Measurements from ENCODE around the gene CD9.

CD9 gene

DNA sequence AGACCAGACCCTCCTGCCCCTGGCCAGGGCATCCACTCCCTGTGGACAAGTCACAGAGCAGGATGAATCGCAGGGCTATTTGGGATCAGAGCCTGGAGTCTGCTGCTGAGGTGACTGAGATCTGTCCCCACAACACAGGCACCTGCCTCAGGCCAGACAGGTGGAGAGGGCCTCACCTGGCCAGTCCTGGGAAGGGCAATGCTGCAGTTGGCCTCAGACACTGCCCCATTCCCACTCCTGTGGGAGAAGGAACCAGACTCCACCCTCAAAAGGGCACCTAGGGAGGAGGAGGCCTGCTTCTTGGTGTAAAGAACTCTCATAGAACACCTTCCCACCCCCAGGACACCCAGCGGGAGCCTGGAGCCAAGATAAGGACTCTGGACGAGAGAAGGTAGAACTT, 62.0 kb downstream of the CD9 start:
- TF ChIP-seq, protein P1, sequence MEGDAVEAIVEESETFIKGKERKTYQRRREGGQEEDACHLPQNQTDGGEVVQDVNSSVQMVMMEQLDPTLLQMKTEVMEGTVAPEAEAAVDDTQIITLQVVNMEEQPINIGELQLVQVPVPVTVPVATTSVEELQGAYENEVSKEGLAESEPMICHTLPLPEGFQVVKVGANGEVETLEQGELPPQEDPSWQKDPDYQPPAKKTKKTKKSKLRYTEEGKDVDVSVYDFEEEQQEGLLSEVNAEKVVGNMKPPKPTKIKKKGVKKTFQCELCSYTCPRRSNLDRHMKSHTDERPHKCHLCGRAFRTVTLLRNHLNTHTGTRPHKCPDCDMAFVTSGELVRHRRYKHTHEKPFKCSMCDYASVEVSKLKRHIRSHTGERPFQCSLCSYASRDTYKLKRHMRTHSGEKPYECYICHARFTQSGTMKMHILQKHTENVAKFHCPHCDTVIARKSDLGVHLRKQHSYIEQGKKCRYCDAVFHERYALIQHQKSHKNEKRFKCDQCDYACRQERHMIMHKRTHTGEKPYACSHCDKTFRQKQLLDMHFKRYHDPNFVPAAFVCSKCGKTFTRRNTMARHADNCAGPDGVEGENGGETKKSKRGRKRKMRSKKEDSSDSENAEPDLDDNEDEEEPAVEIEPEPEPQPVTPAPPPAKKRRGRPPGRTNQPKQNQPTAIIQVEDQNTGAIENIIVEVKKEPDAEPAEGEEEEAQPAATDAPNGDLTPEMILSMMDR (IDR thresholded peaks at IDR 0.05): no peak
- no peak overlapping the region for H3K27ac ChIP-seq
- no peak overlapping the region for H3K4me3 ChIP-seq
- no peak for DNase-seq (ENCODE audit: low spot score)

DNA sequence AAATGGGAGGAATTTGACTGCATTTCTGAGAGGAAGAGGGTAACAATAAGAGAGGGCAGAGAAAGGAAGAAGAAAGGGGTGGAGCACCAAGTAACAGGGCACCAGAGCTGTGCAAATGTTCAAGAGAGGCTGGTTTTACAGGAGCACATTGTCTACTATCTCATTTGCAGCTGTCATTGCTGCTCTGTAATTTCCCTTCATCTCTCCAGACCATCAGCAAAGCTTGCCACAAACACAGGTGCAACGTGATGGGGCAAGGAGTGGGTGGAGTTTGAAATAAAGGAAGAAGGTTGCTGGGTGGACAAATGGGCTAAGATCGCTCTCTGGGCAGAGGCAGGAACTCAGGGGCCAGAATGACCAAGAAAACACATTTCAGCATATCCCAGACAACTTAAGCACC, 62.4 kb downstream of the CD9 start:
- TF ChIP-seq, protein P1 (IDR thresholded peaks at IDR 0.05): no peak
- DNase-seq (ENCODE audit: low spot score): no peak
- no peak overlapping the region for H3K4me3 ChIP-seq
- H3K27ac ChIP-seq: no peak overlapping the region

DNA sequence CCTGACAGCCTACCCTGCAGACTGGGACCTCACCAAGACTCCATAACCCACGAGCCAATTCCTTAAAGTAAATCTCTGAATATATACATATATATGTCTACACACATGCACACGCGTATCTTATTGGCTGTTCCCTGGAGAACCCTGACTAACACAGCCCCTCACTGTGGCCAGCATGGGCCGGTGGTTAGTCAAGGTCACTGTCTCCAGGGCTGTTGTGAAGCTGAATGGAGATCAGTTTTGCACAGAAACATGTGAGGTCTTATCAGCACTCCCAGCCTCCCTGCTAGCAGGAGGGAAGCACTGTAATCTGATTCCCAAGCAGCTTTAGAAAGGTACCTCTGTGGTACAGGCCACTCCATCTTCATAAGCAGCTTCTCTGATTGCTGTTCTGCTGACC, 63.7 kb downstream of the CD9 start:
- TF ChIP-seq, protein P1 (IDR thresholded peaks at IDR 0.05): no peak
- H3K27ac ChIP-seq: no peak overlapping the region
- no peak overlapping the region for H3K4me3 ChIP-seq
- no peak for DNase-seq (ENCODE audit: low spot score)

DNA sequence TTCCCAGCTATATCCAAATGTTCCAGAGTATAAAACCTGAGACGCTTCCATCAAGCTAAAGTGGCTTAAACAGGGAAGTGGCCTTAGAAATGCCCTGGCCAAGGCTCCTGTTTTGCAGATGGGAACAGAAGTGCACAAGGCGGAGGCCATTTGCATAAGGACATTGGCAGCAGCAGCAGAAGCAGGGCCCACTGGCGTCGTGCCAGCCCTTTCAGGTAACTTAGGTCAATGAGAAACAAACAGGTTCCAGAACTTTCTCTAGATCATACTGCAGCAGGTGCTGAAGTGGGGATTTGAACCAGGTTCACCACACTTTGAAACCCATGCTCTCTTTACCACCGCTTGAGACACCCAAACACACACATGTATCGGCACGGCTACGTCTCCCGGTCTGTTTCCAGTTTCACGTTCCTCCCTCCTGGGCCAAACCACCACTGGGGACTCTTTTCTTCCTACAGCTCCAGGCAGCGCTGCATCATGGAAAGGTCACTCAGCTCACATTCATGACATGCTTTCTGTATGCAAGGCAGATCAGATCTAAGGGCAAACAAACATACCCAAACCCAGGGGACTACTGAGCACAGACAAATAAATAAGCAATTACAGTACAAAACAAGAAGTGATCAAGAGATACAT, 64.3 kb downstream of the CD9 start:
- H3K27ac ChIP-seq: no peak overlapping the region
- TF ChIP-seq, protein P1 (IDR thresholded peaks at IDR 0.05): no peak
- no peak for DNase-seq (ENCODE audit: low spot score)
- no peak overlapping the region for H3K4me3 ChIP-seq

DNA sequence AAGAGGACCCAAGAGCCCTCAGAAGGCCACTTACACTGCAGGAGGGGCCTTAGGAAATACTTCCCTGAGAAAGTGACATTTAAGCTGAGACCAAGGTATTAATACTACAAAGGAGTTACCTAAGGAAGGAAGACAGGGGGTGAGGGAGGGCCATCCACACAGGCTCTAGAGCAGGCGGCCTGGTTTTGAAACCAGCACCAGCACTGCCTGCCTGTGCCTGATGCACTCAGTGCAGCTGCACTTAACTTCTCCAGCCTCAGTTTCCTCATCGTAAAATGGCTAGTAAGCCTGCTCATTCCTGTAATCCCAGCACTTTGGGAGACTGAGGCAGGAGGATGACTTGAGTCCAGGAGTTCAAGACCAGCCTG, 64.8 kb downstream of the CD9 start:
- Histone ChIP-seq H3K4me3 (no peak overlapping the region), H3K27ac (no peak overlapping the region)
- DNase-seq (ENCODE audit: low spot score): no peak
- TF ChIP-seq, protein P1 (IDR thresholded peaks at IDR 0.05): no peak

DNA sequence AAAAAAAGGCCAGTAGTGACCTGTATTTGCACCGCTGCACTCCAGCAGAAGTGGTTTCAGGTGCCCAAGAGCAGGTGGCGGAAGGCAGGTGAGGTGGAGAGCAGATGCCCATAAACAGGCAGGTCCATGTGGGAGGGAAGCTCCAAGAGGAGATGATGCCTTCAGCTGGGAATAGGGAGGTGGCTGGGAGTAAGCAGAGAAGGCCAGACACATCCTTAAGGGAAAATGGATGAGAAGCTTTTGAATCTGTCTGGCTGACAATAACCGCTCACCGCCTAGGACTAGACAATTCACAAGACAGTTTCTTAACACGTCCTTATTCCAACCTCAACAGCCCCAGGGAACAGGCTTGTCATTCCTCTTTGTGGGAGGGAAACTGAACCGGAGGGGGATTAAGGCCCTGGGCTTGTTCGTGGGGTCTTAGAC, 66.4 kb downstream of the CD9 start:
- TF ChIP-seq, protein P1 (IDR thresholded peaks at IDR 0.05): no peak
- DNase-seq (ENCODE audit: low spot score): no peak
- Histone ChIP-seq H3K4me3 (no peak overlapping the region), H3K27ac (no peak overlapping the region)

DNA sequence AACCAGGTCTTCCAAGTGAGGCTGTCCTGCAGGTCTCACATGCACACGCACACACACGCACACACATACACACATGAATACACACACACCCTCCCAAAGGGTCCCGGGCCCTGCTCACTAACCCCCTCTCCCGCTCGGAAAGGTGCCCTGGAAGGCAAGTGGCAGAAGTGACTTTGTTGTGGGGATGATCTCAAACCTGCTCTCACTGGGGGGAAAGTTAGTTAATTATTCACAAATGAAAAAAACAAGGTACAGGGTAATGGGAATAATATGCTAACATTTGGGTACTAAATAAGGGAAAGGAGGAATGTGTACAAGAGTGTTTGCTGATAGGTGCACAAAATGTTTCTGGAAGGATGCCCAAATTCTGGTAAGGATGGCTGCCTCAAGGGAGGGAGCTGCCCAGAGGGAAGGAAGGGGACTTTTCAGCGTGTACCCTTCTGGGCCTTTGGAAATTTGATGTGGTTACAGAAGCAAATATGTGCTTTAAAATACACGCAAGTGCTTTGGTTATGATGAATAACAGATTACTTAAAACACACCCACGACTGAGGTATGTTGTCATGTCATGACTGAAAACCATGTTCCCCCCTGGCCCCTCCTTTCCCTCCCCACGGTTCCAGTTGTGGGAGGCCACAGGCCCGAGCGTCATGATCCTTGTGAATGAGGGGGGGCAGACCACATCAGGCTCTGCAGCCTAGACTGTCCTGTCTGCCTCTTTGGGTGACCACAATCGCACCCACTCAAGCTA, 66.9 kb downstream of the CD9 start:
- no peak overlapping the region for H3K4me3 ChIP-seq
- no peak for DNase-seq (ENCODE audit: low spot score)

More for the DNA sequence above, 66.9 kb downstream of the CD9 start:
- no peak overlapping the region for H3K27ac ChIP-seq
- TF ChIP-seq, protein P1 (IDR thresholded peaks at IDR 0.05): no peak

Measured in coronary artery (tissue), 2 donors.